Activated CD4-positive, alpha-beta T cell treated with anti-CD3 and anti-CD28 coated beads, Interleukin-10, Interleukin-2, amounts not matched to agents 100 ng/mL and 50 ng/mL, durations not matched to agents 16 hours and 8 hours (primary cell): ENCODE data around the gene NTN3.

Experiments used
- DNase-seq: peaks from one replicate; pipeline ENCODE4 v3.0.0-alpha.2; 2020

NTN3 gene

DNA sequence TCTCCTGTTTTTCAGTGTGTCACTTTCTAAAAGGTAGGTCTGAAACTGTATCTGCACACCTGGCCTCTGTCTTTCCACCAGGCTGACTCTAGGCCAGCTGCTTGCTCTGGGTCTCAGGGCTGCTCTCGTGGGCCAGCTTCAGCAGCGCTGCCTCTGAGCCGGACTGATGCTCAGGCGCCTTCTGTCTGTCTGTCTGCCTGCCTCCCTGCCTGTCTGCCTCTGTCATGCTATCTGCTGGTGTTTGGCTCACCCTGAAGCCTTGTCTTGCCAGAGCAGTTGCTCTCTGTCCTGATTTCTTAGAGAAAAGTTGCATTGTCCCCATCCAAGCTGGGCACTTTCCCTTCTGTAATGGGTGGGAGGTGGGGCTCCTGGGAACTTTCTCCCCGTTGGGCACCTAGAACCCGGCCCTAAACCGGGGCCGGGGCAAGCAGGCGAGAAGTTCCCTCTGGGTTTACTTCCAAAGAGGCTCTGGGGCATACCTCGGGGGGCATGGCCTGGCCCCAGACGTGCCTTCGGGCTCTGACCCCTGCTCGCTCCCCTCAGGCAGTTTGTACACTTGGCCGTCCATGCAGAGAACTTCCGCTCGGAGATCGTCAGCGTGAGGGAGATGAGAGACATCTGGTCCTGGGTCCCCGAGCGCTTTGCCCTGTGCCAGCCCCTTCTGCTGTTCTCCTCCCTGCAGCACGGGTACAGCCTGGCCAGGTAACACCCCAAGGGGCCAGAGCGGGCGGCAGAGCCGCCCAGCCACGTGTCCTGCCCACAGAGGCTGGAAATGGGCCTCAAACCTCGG is 26.8 kb downstream of the NTN3 start:
- no peak for DNase-seq

- no peak for DNase-seq
These were observed 27.6 kb downstream of the NTN3 start for GRCh38 chr16:2498531-2499253.

GRCh38 chr16:2499454-2499853 is 28.4 kb downstream of the NTN3 start:
- DNase-seq = no peak

- DNase-seq = no peak
These were observed 28.9 kb downstream of the NTN3 start for GRCh38 chr16:2499890-2500429.

DNA sequence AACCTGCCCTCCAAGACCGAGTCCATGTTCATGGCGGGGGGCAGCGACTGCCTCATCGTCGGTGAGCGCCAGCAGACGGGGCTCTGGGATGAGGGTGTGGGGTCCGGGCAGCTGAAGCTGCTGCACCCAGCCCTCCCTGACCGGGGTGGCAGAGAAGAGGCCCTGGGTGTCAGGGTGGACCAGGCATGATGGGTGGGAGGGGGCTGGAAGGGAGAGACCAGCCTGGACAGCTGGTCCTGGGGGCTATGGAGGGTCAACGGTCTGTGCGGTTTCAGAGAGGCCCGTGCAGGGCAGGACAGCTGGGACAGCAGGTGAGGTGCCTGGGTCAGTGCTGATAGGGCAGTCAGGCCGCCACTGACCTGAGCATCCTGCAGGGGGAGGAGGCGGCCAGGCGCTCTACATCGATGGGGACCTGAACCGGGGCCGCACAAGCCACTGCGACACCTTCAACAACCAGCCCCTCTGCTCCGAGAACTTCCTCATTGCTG is 29.4 kb downstream of the NTN3 start:
- no peak for DNase-seq

DNA sequence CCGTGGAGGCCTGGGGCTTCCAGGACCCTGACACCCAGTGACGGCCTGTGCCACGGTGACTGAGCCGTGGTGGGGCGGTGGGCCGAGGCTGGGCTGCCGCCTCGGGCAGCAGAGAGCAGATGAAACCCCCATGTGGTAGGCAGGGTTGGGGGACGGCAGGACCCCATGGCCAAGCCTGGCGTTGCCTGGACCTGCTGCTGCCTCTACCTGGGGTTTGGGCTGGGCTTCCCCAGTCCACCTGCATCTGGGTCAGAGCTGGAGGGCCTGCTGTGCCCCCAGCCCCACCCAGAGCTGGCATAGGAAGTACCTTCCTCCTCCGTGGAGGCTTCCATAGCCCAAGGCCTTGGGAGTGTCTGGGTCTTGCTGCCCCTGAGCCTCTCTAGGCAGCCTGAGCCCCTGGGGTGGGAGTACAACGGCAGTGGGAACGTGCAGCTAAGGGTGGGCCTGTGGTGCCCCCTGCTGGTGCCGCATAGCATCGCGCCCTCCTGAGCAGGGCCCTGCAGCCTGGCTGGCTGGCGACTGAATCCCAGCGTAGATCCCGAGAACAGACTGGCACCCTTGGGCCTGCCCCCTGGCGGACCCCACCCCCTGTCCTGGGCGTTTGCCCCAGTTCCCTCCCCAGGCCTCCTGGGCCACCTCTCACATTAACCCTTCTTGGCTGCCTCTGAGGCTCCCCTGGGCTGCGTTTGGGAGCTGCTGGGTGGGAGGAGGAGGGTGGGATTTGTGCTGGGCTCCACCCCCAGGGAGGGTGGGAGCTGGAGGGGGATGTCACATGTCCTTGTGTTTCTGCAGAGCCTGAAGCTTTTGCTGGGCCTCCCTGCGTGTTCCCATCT is 30.0 kb downstream of the NTN3 start:
- peak; percentile 80 for DNase-seq

DNA sequence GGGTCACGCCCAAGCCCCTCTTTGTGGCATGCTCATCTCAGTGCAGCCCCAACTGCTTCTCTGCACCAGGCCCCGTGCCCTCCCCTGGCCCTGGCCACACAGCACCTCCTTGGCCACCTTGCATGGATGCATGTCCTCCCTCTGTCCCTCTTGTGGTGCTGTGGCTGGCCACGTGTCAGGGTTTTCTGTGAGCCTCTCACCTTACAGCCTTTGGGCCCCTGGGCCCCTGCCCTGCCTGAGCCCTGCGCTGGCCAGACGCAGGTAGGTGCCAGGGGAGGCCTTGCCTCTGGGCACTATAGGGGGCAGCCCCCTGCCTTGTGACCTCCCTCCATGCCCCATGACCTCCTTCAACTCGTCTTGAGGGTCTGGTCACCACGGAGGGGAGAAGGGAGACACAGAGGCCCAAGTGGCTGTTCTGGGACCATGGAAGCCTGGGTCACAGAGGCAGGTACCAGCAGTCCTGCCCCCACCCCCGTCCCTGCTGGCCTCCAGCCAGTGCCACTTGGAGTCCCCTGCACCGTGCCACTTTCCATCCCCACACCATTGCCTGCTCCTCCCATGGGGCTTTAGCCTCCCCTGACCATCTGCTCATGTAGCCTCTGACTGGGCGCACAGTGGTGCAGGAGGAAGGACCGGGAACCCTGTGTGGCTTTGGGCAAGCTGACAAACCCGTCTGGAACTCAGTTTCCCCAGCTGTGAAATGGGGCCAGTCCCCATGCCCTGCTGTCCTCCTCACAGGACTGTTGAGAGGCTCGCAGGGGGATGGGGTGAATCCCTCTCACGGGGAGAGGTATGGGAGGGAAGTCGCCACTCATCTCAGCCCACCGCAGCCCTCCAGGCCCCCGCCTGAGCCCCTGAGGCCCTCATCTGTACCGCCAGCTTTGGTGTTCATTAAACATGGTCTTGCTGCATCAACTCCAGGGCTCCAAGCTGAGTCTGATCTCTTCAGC is 31.1 kb downstream of the NTN3 start:
- no peak for DNase-seq

- DNase-seq = no peak
These were observed 34.6 kb downstream of the NTN3 start for GRCh38 chr16:2505695-2506094.

- DNase-seq = no peak
These were observed 36.1 kb downstream of the NTN3 start for GRCh38 chr16:2507052-2507659.

GRCh38 chr16:2507665-2508064 is 36.6 kb downstream of the NTN3 start:
- no peak for DNase-seq

DNA sequence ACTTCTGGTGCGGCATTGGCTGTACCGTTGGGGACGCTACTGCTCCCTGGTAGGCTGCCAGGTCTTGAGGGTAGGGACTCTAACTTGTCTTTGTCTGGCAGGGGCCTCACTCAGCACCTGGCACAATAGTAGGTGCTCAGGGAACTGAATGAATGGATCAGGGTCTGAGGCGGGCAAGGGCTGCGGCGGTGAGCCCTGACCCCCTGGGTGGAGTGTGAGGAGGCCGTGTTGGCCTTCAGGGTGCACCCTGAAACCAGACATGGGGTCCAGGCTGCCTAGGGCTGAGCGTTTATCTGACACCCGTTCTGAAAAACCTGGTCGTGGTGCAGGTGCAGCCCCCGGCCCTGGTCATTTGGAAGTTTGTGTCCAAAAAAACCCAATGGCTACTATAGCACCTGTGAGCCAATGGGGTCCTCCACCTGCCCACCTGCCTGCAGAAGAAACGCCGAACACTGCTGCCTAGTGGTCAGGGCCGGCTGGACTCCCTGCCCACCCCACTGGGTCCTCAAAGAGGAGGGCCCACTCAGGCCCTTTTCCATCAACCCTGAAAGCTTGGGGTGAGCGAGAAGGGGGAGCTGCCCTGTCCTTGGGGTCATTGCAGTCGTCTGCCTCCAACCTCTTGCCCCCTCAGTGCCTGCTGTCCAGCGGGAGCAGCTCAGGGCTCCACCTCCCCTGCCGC is 37.8 kb downstream of the NTN3 start:
- no peak for DNase-seq

GRCh38 chr16:2511128-2511800 is 40.2 kb downstream of the NTN3 start:
- no peak for DNase-seq

GRCh38 chr16:2511996-2512734 is 41.1 kb downstream of the NTN3 start:
- DNase-seq = no peak

GRCh38 chr16:2512735-2513404 is 41.8 kb downstream of the NTN3 start:
- no peak for DNase-seq

DNA sequence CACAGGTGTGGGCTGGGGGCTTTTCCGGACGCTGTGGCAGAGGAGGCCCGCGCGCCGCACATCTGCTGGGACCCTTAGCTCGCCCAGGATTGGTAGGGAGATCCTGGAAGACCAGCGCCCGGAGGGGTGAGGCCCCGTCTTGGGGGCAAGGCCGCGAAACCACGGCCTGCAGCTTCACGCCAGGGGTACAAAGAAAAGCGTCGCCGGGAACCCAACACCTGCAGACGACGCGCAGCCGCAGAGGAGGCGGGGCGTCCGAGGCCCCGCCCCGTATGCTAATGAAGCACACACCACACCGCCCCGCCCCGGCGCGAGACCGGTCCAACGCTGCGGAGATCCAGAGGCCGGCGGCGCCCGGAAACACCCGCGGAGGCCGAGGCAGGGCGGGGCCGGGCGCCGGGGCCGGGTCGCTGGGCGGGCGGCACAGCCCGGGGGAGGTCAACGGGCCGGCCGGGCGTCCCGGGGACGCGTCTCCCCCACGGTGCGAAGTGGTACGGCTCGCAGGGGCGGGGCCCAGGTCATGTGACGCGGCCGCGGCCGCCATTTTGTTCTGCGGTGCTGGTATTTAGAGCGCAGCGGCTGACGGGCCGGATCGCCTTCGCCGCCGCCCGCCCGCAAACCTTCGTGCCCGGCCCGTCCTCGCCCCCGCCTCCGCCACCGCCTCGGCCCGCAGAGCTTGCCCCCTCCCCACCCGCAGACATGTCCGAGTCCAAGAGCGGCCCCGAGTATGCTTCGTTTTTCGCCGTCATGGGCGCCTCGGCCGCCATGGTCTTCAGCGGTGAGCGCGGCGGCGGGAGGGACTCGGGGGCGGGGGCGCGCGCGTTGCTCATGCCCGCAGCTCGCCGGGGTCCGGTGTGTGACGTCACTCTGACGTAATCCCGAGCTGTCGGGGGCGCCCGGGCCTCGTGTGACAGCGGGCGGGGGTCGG is 42.6 kb downstream of the NTN3 start, which contains the start of gene ATP6V0C:
Gene ATP6V0C (plus strand): TSS at position 548 of the 928 bp plus-strand sequence. CDS start 152 bp downstream, at position 700.
- peak; percentile 94 for DNase-seq

DNA sequence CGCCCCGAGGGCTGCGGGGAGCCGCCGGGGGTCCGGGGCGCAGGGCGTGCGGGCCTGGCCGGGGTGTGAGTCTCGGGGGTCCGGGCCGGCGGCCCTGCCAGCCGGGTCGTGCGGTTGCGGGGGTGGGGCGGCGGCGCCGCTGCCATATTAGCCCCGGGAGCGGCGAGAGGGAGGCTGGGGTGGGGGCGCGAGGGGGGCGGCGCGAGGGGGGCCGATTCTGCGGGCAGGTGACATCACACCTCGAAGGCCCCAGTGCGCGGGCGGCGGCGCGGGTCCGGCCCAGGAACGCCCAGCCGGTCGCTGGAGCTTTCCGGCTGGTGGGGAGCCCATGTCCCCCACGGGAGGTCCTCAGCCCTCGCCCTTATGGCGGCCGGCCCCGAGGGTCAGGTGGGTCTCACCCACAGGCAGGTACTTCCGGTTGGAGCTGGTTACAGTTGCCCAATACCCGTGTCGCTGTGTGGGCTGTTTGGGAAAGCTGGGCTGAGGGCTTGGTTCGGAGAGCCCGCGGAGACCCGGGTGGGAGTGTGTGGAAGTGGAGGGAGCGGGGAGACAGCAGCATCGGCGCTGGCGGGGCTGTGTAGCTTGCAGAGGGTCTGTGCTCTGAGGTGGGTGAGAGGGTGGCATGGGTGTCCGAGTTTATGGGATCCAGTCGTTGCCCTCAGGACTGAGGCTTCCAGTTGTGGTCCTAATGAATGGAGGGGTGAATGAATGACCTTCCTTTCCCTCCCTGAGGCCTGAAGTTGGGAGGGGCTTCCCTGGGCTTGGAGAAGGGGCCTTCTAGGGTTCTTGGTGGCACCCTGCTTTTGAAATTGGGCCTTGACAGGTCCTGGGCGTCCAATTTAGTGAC is 43.5 kb downstream of the NTN3 start:
- peak; percentile 48 for DNase-seq
